Measurements from ENCODE around the gene SORL1. TPM values are rescaled to one million over a fixed set of nuclear protein-coding genes. Genes with fewer than 3 reads are reported as not detected.
A peak's percentile ranks its signal among the peaks of the same experiment; 100 is the strongest.

Gene SORL1
- total RNA-seq, 2 experiments from 2014 or later: 228 to 411 TPM

DNA sequence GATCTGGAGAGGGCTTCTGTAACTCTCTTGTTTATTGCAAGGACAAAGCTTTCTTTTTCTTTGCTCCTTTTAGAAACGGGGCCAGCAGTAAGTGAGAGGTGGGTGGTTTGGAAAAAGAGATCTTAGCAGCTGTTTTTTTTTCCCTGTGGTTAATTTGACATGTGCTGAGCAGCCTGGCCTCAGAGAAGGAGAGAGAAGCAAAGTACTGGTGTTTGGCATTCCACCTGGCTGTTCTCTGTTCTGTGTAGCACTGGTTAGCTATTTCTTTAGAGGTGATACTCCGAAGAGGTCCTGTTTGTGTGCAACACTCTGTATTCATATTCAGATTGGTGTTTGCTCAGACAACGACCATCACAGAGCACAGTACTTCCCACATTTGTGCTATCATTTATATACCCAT, 81.5 kb downstream of the SORL1 start:
- peak; percentile 25 for DNase-seq (ENCODE audit: low spot score)
- Histone ChIP-seq H3K27ac (ENCODE audit: low read depth, low read length, poor library complexity, severe bottlenecking) (peak overlapping the region; percentile 84), H4K20me1 (ENCODE audit: insufficient read depth, low read length) (no peaks in the 10 kb centered on the region; the same call in 1 of the 2 replicates), H3K4me2 (ENCODE audit: low read length) (peak overlapping the region; percentile 62), H3K4me1 (ENCODE audit: insufficient read depth, low read length, poor library complexity, severe bottlenecking) (peaks cover 72% of the 10 kb centered on the region), H3K9me2 (ENCODE audit: insufficient read depth, low read length) (no peaks in the 10 kb centered on the region), H3K9me3 (ENCODE audit: low read length) (peaks cover 14% of the 10 kb centered on the region), H2AFZ (ENCODE audit: low read length) (no peak overlapping the region), H3K36me3 (ENCODE audit: insufficient read depth, low read length) (peaks cover 100% of the 10 kb centered on the region), H3K4me3 (ENCODE audit: low read depth, low read length, poor library complexity, severe bottlenecking) (peak overlapping the region; percentile 35), H3K79me2 (ENCODE audit: insufficient read depth, low read depth, low read length) (peaks cover 91% of the 10 kb centered on the region)
- CTCF ChIA-PET (ENCODE audit: unreplicated experiment): interaction anchor here (0.8 to 1.0 kb wide), 2 partner anchors 25 to 39 kb away, joined by 3 read pairs; no protein-coding TSS in a partner anchor
- BruUV-seq (replicated peaks): no TSS peak
- intact Hi-C loops (cut with micrococcal nuclease; ENCODE audit: unreplicated experiment): no loop called here
- TF ChIP-seq, protein P1, sequence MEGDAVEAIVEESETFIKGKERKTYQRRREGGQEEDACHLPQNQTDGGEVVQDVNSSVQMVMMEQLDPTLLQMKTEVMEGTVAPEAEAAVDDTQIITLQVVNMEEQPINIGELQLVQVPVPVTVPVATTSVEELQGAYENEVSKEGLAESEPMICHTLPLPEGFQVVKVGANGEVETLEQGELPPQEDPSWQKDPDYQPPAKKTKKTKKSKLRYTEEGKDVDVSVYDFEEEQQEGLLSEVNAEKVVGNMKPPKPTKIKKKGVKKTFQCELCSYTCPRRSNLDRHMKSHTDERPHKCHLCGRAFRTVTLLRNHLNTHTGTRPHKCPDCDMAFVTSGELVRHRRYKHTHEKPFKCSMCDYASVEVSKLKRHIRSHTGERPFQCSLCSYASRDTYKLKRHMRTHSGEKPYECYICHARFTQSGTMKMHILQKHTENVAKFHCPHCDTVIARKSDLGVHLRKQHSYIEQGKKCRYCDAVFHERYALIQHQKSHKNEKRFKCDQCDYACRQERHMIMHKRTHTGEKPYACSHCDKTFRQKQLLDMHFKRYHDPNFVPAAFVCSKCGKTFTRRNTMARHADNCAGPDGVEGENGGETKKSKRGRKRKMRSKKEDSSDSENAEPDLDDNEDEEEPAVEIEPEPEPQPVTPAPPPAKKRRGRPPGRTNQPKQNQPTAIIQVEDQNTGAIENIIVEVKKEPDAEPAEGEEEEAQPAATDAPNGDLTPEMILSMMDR (conservative IDR thresholded peaks at IDR 0.05; ENCODE audit: low read length): no peak
- no peak for TF ChIP-seq EZH2phosphoT487 (IDR thresholded peaks at IDR 0.05; ENCODE audit: borderline replicate concordance, low read depth, low read length)
- POLR2A ChIA-PET: interaction anchor here (0.5 to 1.2 kb wide), 4 partner anchors 26 to 220 kb away, joined by 3 to 4 read pairs (median 3); no protein-coding TSS in a partner anchor

DNA sequence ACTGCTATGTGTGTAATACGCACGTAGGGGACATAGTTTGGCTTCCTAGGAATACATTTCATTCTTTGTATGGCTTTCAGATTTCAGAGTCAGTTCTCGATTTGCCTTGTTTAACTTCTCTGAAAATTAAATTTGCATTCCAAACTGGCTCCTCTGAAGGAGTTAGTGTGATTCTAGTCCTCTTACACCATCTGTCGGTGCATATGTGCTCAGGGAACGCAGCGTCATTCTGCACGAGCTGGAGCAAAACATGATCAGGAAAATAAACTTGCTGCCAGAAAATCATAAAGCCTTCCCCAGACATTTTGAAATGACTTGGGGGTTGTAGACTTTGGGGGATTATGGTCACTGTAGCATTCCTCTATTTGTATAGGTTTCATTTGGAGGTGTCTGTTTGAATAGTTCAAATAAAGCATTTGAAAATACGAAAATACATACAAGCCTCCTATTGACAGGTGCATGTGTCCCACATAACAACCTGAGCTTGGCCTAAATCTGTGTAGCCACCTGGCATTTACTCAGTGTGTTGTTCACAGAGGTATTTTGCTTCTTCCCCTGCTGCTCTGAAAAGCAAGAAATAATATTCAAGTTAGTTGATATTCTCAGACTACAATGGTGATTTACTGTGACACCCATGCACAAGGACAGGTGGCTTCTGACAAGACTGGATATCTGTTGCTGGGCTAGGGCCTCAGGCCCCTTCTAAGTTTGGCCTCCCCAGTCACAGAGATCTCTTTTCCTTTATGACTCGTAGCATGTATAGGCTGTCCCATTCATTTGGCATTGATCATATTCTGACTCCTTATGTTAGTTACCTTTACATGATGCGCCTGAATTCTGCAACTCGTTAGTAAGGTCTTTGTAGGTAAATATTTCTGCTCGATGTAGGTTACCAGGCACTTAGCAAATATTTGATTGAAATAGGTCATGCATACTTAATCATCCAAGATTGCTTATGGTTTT, 82.3 kb downstream of the SORL1 start:
- H3K9me3 ChIP-seq (ENCODE audit: low read length): peaks cover 8% of the 10 kb centered on the region; the same call in 1 of the 2 replicates
- H3K79me2 ChIP-seq (ENCODE audit: insufficient read depth, low read depth, low read length): peaks cover 91% of the 10 kb centered on the region
- peak overlapping the region; percentile 84 for H3K27ac ChIP-seq (ENCODE audit: low read depth, low read length, poor library complexity, severe bottlenecking)
- no peaks in the 10 kb centered on the region; the same call in 1 of the 2 replicates for H4K20me1 ChIP-seq (ENCODE audit: insufficient read depth, low read length)
- no TSS peak for BruUV-seq (replicated peaks)
- POLR2A ChIA-PET: interaction anchor here (0.6 to 1.2 kb wide), 3 partner anchors 40 to 207 kb away, joined by 3 to 4 read pairs (median 3); no protein-coding TSS in a partner anchor
- peak overlapping the region; percentile 62 for H3K4me2 ChIP-seq (ENCODE audit: low read length)
- peak; percentile 68 for DNase-seq (ENCODE audit: low spot score)
- no peaks in the 10 kb centered on the region for H3K9me2 ChIP-seq (ENCODE audit: insufficient read depth, low read length)
- peaks cover 100% of the 10 kb centered on the region for H3K36me3 ChIP-seq (ENCODE audit: insufficient read depth, low read length)
- CTCF ChIA-PET (ENCODE audit: unreplicated experiment): interaction anchor here (0.8 kb wide), 1 partner anchor 40 kb away, joined by 3 read pairs; no protein-coding TSS in a partner anchor
- H3K4me3 ChIP-seq (ENCODE audit: low read depth, low read length, poor library complexity, severe bottlenecking): peak overlapping the region; percentile 35
- H3K4me1 ChIP-seq (ENCODE audit: insufficient read depth, low read length, poor library complexity, severe bottlenecking): peaks cover 81% of the 10 kb centered on the region
- H2AFZ ChIP-seq (ENCODE audit: low read length): no peak overlapping the region
- intact Hi-C loops (cut with micrococcal nuclease; ENCODE audit: unreplicated experiment): loop anchor here (1.0 to 2.0 kb wide), 4 partner anchors 36 to 215 kb away; no protein-coding TSS in a partner anchor
- TF ChIP-seq, protein P1 (conservative IDR thresholded peaks at IDR 0.05; ENCODE audit: low read length): peak; percentile 69
- TF ChIP-seq EZH2phosphoT487 (IDR thresholded peaks at IDR 0.05; ENCODE audit: borderline replicate concordance, low read depth, low read length): no peak

All from OCI-LY7 (cell line).